GM12878 (cell line): ENCODE results near the gene TSHZ2. TPM values are rescaled to one million over a fixed set of nuclear protein-coding genes. Genes with fewer than 3 reads are reported as not detected.

Source experiments
- ATAC-seq: fragments of 200-7000 bp; cut with Tn5 transposase; 3 replicates; pipeline ENCODE4 v1.9.1; 2020; ENCODE audit warnings: mild to moderate bottlenecking, moderate library complexity
- BruUV-seq: library from RNA; stranded (reverse); fragments of 400-500 nt; replicated peaks from 2 replicates; lab custom pipeline; 2021; lab: Mats Ljungman, UMichigan
- CTCF ChIA-PET: fragments of 300-600 bp; sonication (Branson Sonifier 250); formaldehyde crosslinking; extraction: SDS; loops from one replicate; lab custom pipeline; 2021; ENCODE audit warnings: inconsistent platforms; lab: Yijun Ruan, JAX
- POLR2A ChIA-PET: fragments of 350-600 bp; formaldehyde crosslinking; extraction: SDS; loops from one replicate; lab custom pipeline; 2021; ENCODE audit warnings: inconsistent platforms; lab: Charles Lee
- RAD21 ChIA-PET: fragments of 300-600 bp; sonication (Branson Sonifier 250); formaldehyde crosslinking; loops from one replicate; lab custom pipeline; 2023; ENCODE audit warnings: antibody characterized with exemption; ENCODE audit not compliant: unreplicated experiment; lab: Charles Lee
- SMC1A ChIA-PET: fragments of 300-600 bp; sonication (Branson Sonifier 250); formaldehyde crosslinking; loops from one replicate; lab custom pipeline; 2023; ENCODE audit not compliant: unreplicated experiment, uncharacterized antibody; lab: Charles Lee
- DNase-seq: peaks from one replicate; pipeline ENCODE4 v3.0.0-alpha.2; 2011; ENCODE audit warnings: low read depth, low spot score
- FAIRE-seq: peaks from 3 replicates; lab custom pipeline; 2011; peaks lifted over from hg19 to GRCh38; lab: Jason Lieb, UNC
- H2AFZ ChIP-seq: 2 replicates; pipeline ENCODE4 v1.6.0; 2011; ENCODE audit warnings: low read depth, low read length, control low read depth; ENCODE audit not compliant: control insufficient read depth
- H3K27ac ChIP-seq: 2 replicates; pipeline ENCODE4 v1.5.1; 2011; ENCODE audit warnings: control low read depth; ENCODE audit not compliant: control insufficient read depth, insufficient read depth
- H3K27me3 ChIP-seq, 2 experiments: replicated peaks in 1 of 2; 2 replicates each; pipeline versions ENCODE4 v1.6.0 to v1.6.1; 2011; ENCODE audit warnings: low read length in 1 of 2; ENCODE audit not compliant: control insufficient read depth in 2 of 2, insufficient read depth in 2 of 2
- H3K36me3 ChIP-seq, 2 experiments: 2 replicates each; pipeline ENCODE4 v1.5.1; 2011; ENCODE audit warnings: low read length in 1 of 2; ENCODE audit not compliant: control insufficient read depth in 2 of 2, insufficient read depth in 2 of 2
- H3K4me1 ChIP-seq: 2 replicates; pipeline ENCODE4 v1.6.1; 2011; ENCODE audit warnings: mild to moderate bottlenecking, low read length, moderate library complexity, mixed read lengths; ENCODE audit not compliant: control insufficient read depth, insufficient read depth
- H3K4me2 ChIP-seq: 2 replicates; pipeline ENCODE4 v1.6.0; 2011; ENCODE audit warnings: control low read depth; ENCODE audit not compliant: control insufficient read depth, insufficient read depth
- H3K4me3 ChIP-seq: fragments of 200-600 bp; sonication (generic); 2 replicates; pipeline ENCODE4 v1.5.1; 2016
- H3K79me2 ChIP-seq: 2 replicates; pipeline ENCODE4 v1.6.0; 2011; ENCODE audit warnings: low read length; ENCODE audit not compliant: control insufficient read depth, insufficient read depth
- H3K9ac ChIP-seq: 2 replicates; pipeline ENCODE4 v1.8.0; 2011; ENCODE audit warnings: low read length, control low read depth, mixed read lengths; ENCODE audit not compliant: control insufficient read depth, insufficient read depth
- H3K9me3 ChIP-seq: replicated peaks from 3 replicates; pipeline ENCODE4 v1.5.1; 2011; ENCODE audit warnings: mild to moderate bottlenecking, low read length; ENCODE audit not compliant: control insufficient read depth, insufficient read depth
- H4K20me1 ChIP-seq: 2 replicates; pipeline ENCODE4 v1.6.0; 2011; ENCODE audit not compliant: control insufficient read depth, insufficient read depth
- FOXK2 ChIP-seq: fragments of 450-650 bp; IDR thresholded peaks from 2 replicates; pipeline ENCODE4 v1.6.1; 2017; ENCODE audit warnings: mild to moderate bottlenecking, moderate library complexity
- KDM1A ChIP-seq: fragments of 200-600 bp; sonication (generic); IDR thresholded peaks from 2 replicates; pipeline ENCODE4 v1.6.1; 2016; ENCODE audit warnings: borderline replicate concordance
- MYC ChIP-seq: IDR thresholded peaks from 2 replicates; pipeline ENCODE4 v1.6.1; 2011; ENCODE audit warnings: mild to moderate bottlenecking, low read length, moderate library complexity, inconsistent platforms; ENCODE audit not compliant: insufficient read depth, insufficient replicate concordance, insufficient read length, severe bottlenecking
- NR2C2 ChIP-seq: IDR thresholded peaks from 2 replicates; pipeline ENCODE4 v1.6.1; 2011; ENCODE audit warnings: borderline replicate concordance, low read depth; ENCODE audit not compliant: control insufficient read depth, insufficient read length
- POU2F2 ChIP-seq: IDR thresholded peaks from 3 replicates; pipeline ENCODE4 v1.6.1; 2011; ENCODE audit warnings: low read depth, mild to moderate bottlenecking, low read length, borderline replicate concordance
- RAD21 ChIP-seq: IDR thresholded peaks from 2 replicates; pipeline ENCODE4 v1.6.1; 2011; ENCODE audit warnings: mild to moderate bottlenecking, low read depth, low read length, moderate library complexity; ENCODE audit not compliant: insufficient read depth
- SMC3 ChIP-seq: IDR thresholded peaks from 2 replicates; pipeline ENCODE4 v1.6.1; 2011; ENCODE audit warnings: low read length, improper control_type of control experiment, borderline replicate concordance
- ZBTB33 ChIP-seq: fragments of 450-650 bp; IDR thresholded peaks from 2 replicates; pipeline ENCODE4 v1.6.1; 2017; ENCODE audit warnings: mild to moderate bottlenecking
- ZNF24 ChIP-seq: fragments of 450-650 bp; IDR thresholded peaks from 2 replicates; pipeline ENCODE4 v1.6.1; 2017; ENCODE audit warnings: antibody characterized with exemption, mild to moderate bottlenecking
- ZNF274 ChIP-seq: IDR thresholded peaks from one replicate; pipeline ENCODE4 v1.8.0; 2011; ENCODE audit not compliant: insufficient read length, insufficient read depth
- ZNF384 ChIP-seq: IDR thresholded peaks from 2 replicates; pipeline ENCODE4 v1.6.1; 2012; ENCODE audit warnings: low read depth, mild to moderate bottlenecking, low read length, improper control_type of control experiment, borderline replicate concordance
- WGBS: methylation state at CpG from one replicate; pipeline ENCODE4 v1.1.6; 2016; ENCODE audit warnings: low lambda C conversion rate; ENCODE audit not compliant: insufficient replicate concordance, insufficient coverage; ENCODE audit errors: missing lambda C conversion rate; 5-methylcytosine and 5-hydroxymethylcytosine counted together
- in situ Hi-C: fragments of 300-500 bp; cut with MboI; formaldehyde crosslinking; loops from 9 replicates; pipeline ENCODE4 v1.14.3; 2018; ENCODE audit warnings: mixed read lengths
- intact Hi-C: fragments of 100-400 bp; cut with micrococcal nuclease; formaldehyde crosslinking; loops from one replicate; pipeline ENCODE4 v1.14.2; 2022; ENCODE audit not compliant: unreplicated experiment
- polyA plus RNA-seq, 11 experiments: library from polyadenylated mRNA; depleted of rRNA in 4 of 11; unstranded in 6 of 11; stranded (reverse) in 5 of 11; fragments of >200 nt; fragmentation: Nextera tagmentation in 4 of 11; fragmentation: Illumina TruSeq in 1 of 11; extraction: Ambion mirVana in 4 of 11; extraction: Trizol in 1 of 11; gene quantifications; 1 replicate in 1 of 11; 2 replicates in 10 of 11; pipeline versions ENCODE4 v1.2.1 to v1.2.3, GENCODE V29; 2011 to 2016; ENCODE audit warnings: inconsistent platforms in 2 of 11, missing spikeins in 2 of 11, low read depth in 1 of 11
- total RNA-seq, 4 experiments: library from RNA; depleted of rRNA in 3 of 4; stranded (reverse); fragments of >200 nt in 3 of 4; fragmentation: Illumina TruSeq in 1 of 4; extraction: Trizol in 1 of 4; gene quantifications; 2 replicates each; pipeline versions ENCODE4 v1.2.1 to v1.2.3, GENCODE V29; 2013 to 2021

The TSHZ2 gene
- total and polyA plus RNA-seq, 10 of the 15 experiments (the other 5 are each of a cell fraction or from before 2014, with no cell fraction given), result 0.01 to 0.86 (median 0.13) TPM; not detected in 2

- BruUV-seq, result no TSS peak
- Histone ChIP-seq H3K79me2 (no peaks in the 10 kb centered on the region), H3K27ac (no peak overlapping the region), H3K36me3 (no peaks in the 10 kb centered on the region), H2AFZ (no peak overlapping the region), H4K20me1 (no peaks in the 10 kb centered on the region), H3K9ac (no peak overlapping the region), H3K4me3 (no peak overlapping the region), H3K4me2 (no peak overlapping the region), H3K9me3 (no peaks in the 10 kb centered on the region; the same call in 2 of the 3 replicates), H3K4me1 (no peaks in the 10 kb centered on the region), H3K27me3 (peaks cover 2 to 5% of the 10 kb centered on the region in 2 experiments; a peak in 1 of 4 replicates)
- DNase-seq (no peak), FAIRE-seq (no peak), ATAC-seq (no peak)
- intact Hi-C loops, result no loop called here
- ChIA-PET RAD21 (no interaction called here), SMC1A (no interaction called here), POLR2A (no interaction called here), CTCF (interaction anchor here (0.7 kb wide), 1 partner anchor 10 kb away, joined by 3 read pairs; no protein-coding TSS in a partner anchor)
- in situ Hi-C loops, result no loop called here
- 56% methylated on average over 16 of the region's 16 CpGs for WGBS
- TF ChIP-seq NR2C2 (no peak), SMC3 (no peak), ZNF384 (no peak)
These were observed 335.9 kb downstream of the TSHZ2 start for GRCh38 chr20:53307964-53308597.

GRCh38 chr20:53309515-53309914, 337.4 kb downstream of the TSHZ2 start:
- H3K9ac ChIP-seq, result no peak overlapping the region
- TF ChIP-seq POU2F2 (no peak), ZNF24 (no peak), ZNF274 (no peak), MYC (no peak), ZBTB33 (no peak), FOXK2 (no peak), KDM1A (no peak), RAD21 (no peak)
- in situ Hi-C loops, result no loop called here

More at GRCh38 chr20:53309515-53309914, 337.4 kb downstream of the TSHZ2 start:
- H3K9me3 ChIP-seq, result no peaks in the 10 kb centered on the region; the same call in 2 of the 3 replicates
- intact Hi-C loops, result no loop called here
- H3K4me1 ChIP-seq, result no peaks in the 10 kb centered on the region
- DNase-seq (no peak), FAIRE-seq (no peak), ATAC-seq (no peak)
- no peak overlapping the region for H2AFZ ChIP-seq
- no peak overlapping the region for H3K4me3 ChIP-seq
- ChIA-PET RAD21 (no interaction called here), SMC1A (no interaction called here), CTCF (no interaction called here), POLR2A (no interaction called here)
- no peaks in the 10 kb centered on the region for H3K79me2 ChIP-seq
- H3K27me3 ChIP-seq, result peaks cover 2 to 5% of the 10 kb centered on the region in 2 experiments; a peak in 1 of 4 replicates
- no peaks in the 10 kb centered on the region for H4K20me1 ChIP-seq
- H3K27ac ChIP-seq, result no peak overlapping the region
- H3K36me3 ChIP-seq, result no peaks in the 10 kb centered on the region
- H3K4me2 ChIP-seq, result no peak overlapping the region
- WGBS, result 0% methylated on average over 2 of the region's 2 CpGs
- no TSS peak for BruUV-seq
